ENCODE data around the gene PDGFA. TPM values are rescaled to one million over a fixed set of nuclear protein-coding genes. Genes with fewer than 3 reads are reported as not detected.

Gene PDGFA
- polyA plus RNA-seq, 1 donor, result 43.2 TPM

GRCh38 chr7:506391-506831 lies 13.2 kb downstream of the PDGFA start:
- no peak for DNase-seq

- DNase-seq, result no peak
Measured at GRCh38 chr7:505171-505570, 14.5 kb downstream of the PDGFA start.

DNA sequence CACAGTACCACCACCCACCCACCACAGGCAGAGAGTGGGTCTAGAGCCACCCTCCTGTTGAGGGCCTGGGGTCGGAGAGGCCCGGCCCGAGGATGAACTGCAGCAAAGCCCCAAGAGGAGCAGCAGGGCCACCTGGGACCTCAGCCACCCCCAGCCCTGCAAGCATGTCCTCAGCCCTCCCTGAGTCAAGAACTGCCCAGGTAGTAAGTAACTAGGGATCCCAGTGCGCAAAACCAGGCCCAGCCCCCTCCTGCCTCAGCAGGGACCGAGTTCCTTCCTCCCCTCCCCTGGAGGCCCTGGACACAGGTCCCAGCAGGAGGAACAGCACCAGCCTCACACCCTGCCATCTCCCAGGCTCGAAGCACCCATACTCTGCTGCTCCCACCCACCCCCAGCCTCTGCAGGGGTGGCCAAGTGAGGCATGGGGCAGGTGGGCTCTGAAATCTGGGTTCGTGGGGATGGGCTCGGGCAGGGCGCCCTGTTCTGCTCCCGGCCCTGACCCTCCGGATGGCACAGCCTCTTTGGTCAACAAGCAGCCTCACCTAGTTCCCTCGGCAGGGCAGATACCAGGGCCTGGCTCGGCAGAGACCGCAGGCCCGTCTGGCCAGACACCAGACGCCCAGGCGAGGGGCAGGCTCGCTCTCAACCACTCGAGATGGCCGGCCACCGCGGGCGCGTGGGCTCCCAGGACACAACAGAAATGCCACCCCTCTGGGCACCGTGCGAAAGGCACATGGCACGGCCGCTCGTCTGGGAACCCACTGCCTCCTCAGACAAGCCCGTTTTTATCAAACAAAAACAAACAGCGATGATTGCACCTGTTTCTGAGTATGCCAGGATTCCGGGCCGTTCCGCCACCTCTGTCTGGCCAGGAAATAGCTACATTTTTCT lies 15.2 kb downstream of the PDGFA start:
- DNase-seq, result no peak

DNA sequence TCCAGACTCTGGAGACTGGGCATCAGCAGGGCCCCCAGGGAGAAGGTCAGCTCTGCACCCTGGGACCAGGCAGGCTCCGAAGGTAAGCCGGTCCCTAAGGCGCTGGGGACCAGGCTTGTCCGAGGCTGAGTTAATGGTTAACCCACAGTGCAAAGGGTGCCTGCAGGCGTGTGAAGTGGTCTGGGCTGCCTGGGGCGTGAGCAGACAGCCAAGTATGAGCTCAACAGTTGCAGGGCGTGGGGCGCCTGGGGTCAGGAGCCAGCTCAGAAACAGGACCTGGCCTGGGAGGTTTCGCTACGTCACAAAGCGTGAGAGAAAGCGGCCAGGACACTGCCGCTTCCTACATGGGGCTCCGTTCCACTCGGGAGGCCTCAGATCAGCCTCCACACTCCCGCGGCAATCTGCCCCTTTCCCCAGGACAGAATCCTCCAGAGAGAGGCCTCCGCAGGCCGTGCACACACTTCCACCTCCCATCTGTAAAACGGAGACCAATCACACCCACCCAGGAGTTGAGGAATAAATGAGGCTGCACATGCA lies 16.0 kb downstream of the PDGFA start:
- DNase-seq, result no peak

- no peak for DNase-seq
Measured at GRCh38 chr7:502296-502695, 17.4 kb downstream of the PDGFA start.

DNA sequence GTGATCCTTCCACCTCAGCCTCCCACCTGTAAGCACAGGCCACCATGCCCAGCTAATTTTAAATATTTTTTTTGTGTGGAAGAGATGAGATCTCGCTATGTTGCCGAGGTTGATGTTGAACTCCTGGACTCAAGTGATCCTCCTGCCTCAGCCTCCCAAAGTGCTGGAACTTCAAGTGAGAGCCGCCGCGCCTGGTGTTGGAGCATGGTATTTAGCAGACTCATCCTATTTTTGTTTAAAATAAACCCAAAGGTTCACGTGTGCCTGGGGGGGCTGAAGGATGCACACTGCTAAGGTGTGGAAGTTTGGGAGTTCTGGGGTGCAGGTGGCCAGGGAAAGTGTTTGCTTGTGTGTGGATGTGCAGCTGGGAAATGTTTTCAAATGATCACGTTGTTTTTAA lies 18.1 kb downstream of the PDGFA start:
- no peak for DNase-seq

GRCh38 chr7:500521-501420 lies 18.9 kb downstream of the PDGFA start:
- no peak for DNase-seq

DNA sequence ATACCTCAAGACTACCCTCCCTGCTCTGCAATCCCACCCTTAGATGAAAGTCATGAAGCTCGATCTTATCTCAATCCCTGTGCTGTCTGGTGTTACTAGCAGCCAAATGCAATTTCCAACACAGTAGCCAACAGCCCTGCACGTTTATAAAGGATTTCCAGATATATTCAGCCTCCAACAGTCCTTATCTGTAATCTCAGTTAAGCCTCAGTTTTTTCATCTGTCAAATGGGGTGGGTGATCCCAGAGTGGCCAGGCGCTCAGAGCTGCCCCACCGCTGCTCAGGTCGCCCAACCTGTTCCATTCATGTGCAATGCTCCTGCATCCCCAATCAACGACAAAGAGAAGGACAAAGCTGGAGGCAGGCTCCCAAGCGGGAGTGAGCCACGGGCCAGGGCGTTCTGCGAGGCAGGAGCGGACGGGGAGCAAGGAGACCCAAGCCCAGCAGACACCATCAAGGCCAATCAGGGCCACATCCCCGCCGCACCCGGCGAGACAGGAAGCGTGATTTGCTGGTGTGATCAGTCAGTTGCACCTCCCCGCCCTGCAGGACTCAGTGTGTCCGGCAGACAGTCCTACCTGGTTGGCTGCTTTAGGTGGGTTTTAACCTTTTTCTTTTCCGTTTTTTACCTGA lies 19.7 kb downstream of the PDGFA start:
- DNase-seq, result no peak

GRCh38 chr7:498678-499641 lies 20.7 kb downstream of the PDGFA start:
- DNase-seq, result no peak

GRCh38 chr7:497946-498655 lies 21.5 kb downstream of the PDGFA start:
- no peak for DNase-seq

GRCh38 chr7:497346-497745 lies 22.3 kb downstream of the PDGFA start:
- no peak for DNase-seq

- DNase-seq, result no peak
Measured at GRCh38 chr7:496528-497295, 22.9 kb downstream of the PDGFA start.

GRCh38 chr7:495761-496321 lies 23.8 kb downstream of the PDGFA start:
- no peak for DNase-seq

GRCh38 chr7:495326-495725 lies 24.3 kb downstream of the PDGFA start:
- no peak for DNase-seq

GRCh38 chr7:494906-495305 lies 24.7 kb downstream of the PDGFA start:
- DNase-seq, result no peak

GRCh38 chr7:494259-494687 lies 25.4 kb downstream of the PDGFA start:
- DNase-seq, result no peak

- no peak for DNase-seq
Measured at GRCh38 chr7:493661-494251, 25.9 kb downstream of the PDGFA start.

DNA sequence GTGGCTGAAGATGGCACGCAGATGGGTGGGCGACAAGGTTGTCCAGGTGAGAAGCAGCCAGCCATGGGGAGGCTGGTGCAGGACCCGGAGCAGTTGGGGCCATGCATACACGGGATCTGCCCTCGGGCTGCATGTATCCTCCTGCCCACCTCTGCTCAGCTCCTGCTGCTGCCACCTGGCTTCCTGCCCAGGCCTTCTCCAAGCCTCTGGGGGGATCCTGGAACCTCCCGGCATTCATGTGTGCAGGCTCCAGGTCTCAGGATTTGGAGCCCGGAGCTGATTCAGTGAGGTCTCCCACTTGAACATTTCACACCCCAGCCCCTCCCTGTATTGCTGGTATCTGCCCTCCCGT lies 27.0 kb downstream of the PDGFA start:
- no peak for DNase-seq
